ENCODE data around the gene PRSS58. TPM values are rescaled to one million over a fixed set of nuclear protein-coding genes. Genes with fewer than 3 reads are reported as not detected.

PRSS58 gene
- total RNA-seq, result not detected in 3 replicates

- H3K9me3 Mint-ChIP-seq, result peaks cover 23% of the 10 kb centered on the region
- no peak for DNase-seq (ENCODE audit: low spot score in 2 of 2, unreplicated experiment in 2 of 2)
- no peaks in the 10 kb centered on the region for H3K36me3 Mint-ChIP-seq
- no peak for TF ChIP-seq CTCF (IDR thresholded peaks at IDR 0.05; ENCODE audit: unreplicated experiment)
- no peak within 1 kb of the TSS for H3K4me3 Mint-ChIP-seq
- peaks cover 9% of the 10 kb centered on the region for H3K27me3 Mint-ChIP-seq (ENCODE audit: low read depth)
- no peak within 1 kb of the TSS for H3K27ac Mint-ChIP-seq
- H3K4me1 Mint-ChIP-seq, result peaks cover 2% of the 10 kb centered on the region
Measured at GRCh38 chr7:142257958-142258357, at the start of gene PRSS58. TSS of gene PRSS58 (minus strand) at chr7:142258058. CDS start at chr7:142257707, 351 bp downstream.

- Mint-ChIP-seq H3K36me3 (no peaks in the 10 kb centered on the region), H3K4me1 (no peaks in the 10 kb centered on the region), H3K4me3 (no peak overlapping the region), H3K27ac (no peak overlapping the region), H3K9me3 (no peaks in the 10 kb centered on the region), H3K27me3 (ENCODE audit: low read depth) (peaks cover 35% of the 10 kb centered on the region)
- DNase-seq (ENCODE audit: low spot score in 2 of 2, unreplicated experiment in 2 of 2), result no peak
- no peak for TF ChIP-seq CTCF (IDR thresholded peaks at IDR 0.05; ENCODE audit: unreplicated experiment)
Measured at GRCh38 chr7:142307246-142307900, 49.5 kb upstream of the PRSS58 start.

GRCh38 chr7:142303650-142304049 lies 45.8 kb upstream of the PRSS58 start:
- no peaks in the 10 kb centered on the region for H3K36me3 Mint-ChIP-seq
- DNase-seq (ENCODE audit: low spot score in 2 of 2, unreplicated experiment in 2 of 2), result no peak
- H3K27me3 Mint-ChIP-seq (ENCODE audit: low read depth), result peaks cover 22% of the 10 kb centered on the region
- no peaks in the 10 kb centered on the region for H3K9me3 Mint-ChIP-seq
- H3K4me1 Mint-ChIP-seq, result no peaks in the 10 kb centered on the region
- H3K27ac Mint-ChIP-seq, result no peak overlapping the region
- H3K4me3 Mint-ChIP-seq, result no peak overlapping the region
- TF ChIP-seq CTCF (IDR thresholded peaks at IDR 0.05; ENCODE audit: unreplicated experiment), result no peak

GRCh38 chr7:142301923-142302550 lies 44.2 kb upstream of the PRSS58 start:
- H3K27me3 Mint-ChIP-seq (ENCODE audit: low read depth), result peaks cover 28% of the 10 kb centered on the region
- H3K36me3 Mint-ChIP-seq, result no peaks in the 10 kb centered on the region
- H3K4me3 Mint-ChIP-seq, result no peak overlapping the region
- DNase-seq (ENCODE audit: low spot score in 2 of 2, unreplicated experiment in 2 of 2), result no peak
- H3K27ac Mint-ChIP-seq, result no peak overlapping the region
- no peaks in the 10 kb centered on the region for H3K4me1 Mint-ChIP-seq
- no peaks in the 10 kb centered on the region for H3K9me3 Mint-ChIP-seq
- TF ChIP-seq CTCF (IDR thresholded peaks at IDR 0.05; ENCODE audit: unreplicated experiment), result peak; percentile 30

GRCh38 chr7:142301299-142301698 lies 43.4 kb upstream of the PRSS58 start:
- no peak overlapping the region for H3K27ac Mint-ChIP-seq
- TF ChIP-seq CTCF (IDR thresholded peaks at IDR 0.05; ENCODE audit: unreplicated experiment), result no peak
- no peaks in the 10 kb centered on the region for H3K9me3 Mint-ChIP-seq
- no peaks in the 10 kb centered on the region for H3K36me3 Mint-ChIP-seq
- H3K27me3 Mint-ChIP-seq (ENCODE audit: low read depth), result peaks cover 27% of the 10 kb centered on the region
- DNase-seq (ENCODE audit: low spot score in 2 of 2, unreplicated experiment in 2 of 2), result no peak
- no peak overlapping the region for H3K4me3 Mint-ChIP-seq
- no peaks in the 10 kb centered on the region for H3K4me1 Mint-ChIP-seq

All from mesothelial cell of epicardium (in vitro differentiated cells).